ENCODE data around the gene ALLC.

ALLC gene

GRCh38 chr2:3664925-3665324 is 6.9 kb downstream of the ALLC start:
- TF ChIP-seq POLR2AphosphoS5 (IDR thresholded peaks at IDR 0.05; ENCODE audit: borderline replicate concordance, low read depth, low read length) = no peak
- TF ChIP-seq EZH2 (IDR thresholded peaks at IDR 0.05) = no peak
- no peak for TF ChIP-seq FOXP2 (optimal IDR thresholded peaks at IDR 0.05; ENCODE audit: control extremely low read depth, extremely low read length, insufficient read depth)
- H3K36me3 ChIP-seq (ENCODE audit: insufficient read depth, low read length) = no peaks in the 10 kb centered on the region
- no peak for DNase-seq (ENCODE audit: low read depth, low spot score)
- H3K4me3 ChIP-seq = no peak overlapping the region
- no peak overlapping the region for H3K27ac ChIP-seq
- no peak overlapping the region for H3K9ac ChIP-seq (ENCODE audit: insufficient read length)
- no peaks in the 10 kb centered on the region for H3K9me3 ChIP-seq (ENCODE audit: low read depth, low read length)

- H3K4me3 ChIP-seq = no peak overlapping the region
- no peak for DNase-seq (ENCODE audit: low read depth, low spot score)
- no peak overlapping the region for H3K27ac ChIP-seq
- no peaks in the 10 kb centered on the region for H3K36me3 ChIP-seq (ENCODE audit: insufficient read depth, low read length)
- no peak overlapping the region for H3K9ac ChIP-seq (ENCODE audit: insufficient read length)
- H3K9me3 ChIP-seq (ENCODE audit: low read depth, low read length) = no peaks in the 10 kb centered on the region
- TF ChIP-seq FOXP2 (optimal IDR thresholded peaks at IDR 0.05; ENCODE audit: control extremely low read depth, extremely low read length, insufficient read depth) = no peak
- no peak for TF ChIP-seq POLR2AphosphoS5 (IDR thresholded peaks at IDR 0.05; ENCODE audit: borderline replicate concordance, low read depth, low read length)
- no peak for TF ChIP-seq EZH2 (IDR thresholded peaks at IDR 0.05)
These were observed 8.0 kb downstream of the ALLC start for GRCh38 chr2:3665886-3666612.

GRCh38 chr2:3666613-3666975 is 8.6 kb downstream of the ALLC start:
- Histone ChIP-seq H3K27ac (no peak overlapping the region), H3K9ac (ENCODE audit: insufficient read length) (no peak overlapping the region)
- TF ChIP-seq POLR2AphosphoS5 (IDR thresholded peaks at IDR 0.05; ENCODE audit: borderline replicate concordance, low read depth, low read length) = no peak
- no peak for TF ChIP-seq EZH2 (IDR thresholded peaks at IDR 0.05)
- TF ChIP-seq FOXP2 (optimal IDR thresholded peaks at IDR 0.05; ENCODE audit: control extremely low read depth, extremely low read length, insufficient read depth) = no peak

GRCh38 chr2:3667151-3667631 is 9.2 kb downstream of the ALLC start:
- TF ChIP-seq POLR2AphosphoS5 (IDR thresholded peaks at IDR 0.05; ENCODE audit: borderline replicate concordance, low read depth, low read length) (no peak), EZH2 (IDR thresholded peaks at IDR 0.05) (no peak), FOXP2 (optimal IDR thresholded peaks at IDR 0.05; ENCODE audit: control extremely low read depth, extremely low read length, insufficient read depth) (no peak)

More at GRCh38 chr2:3666613-3666975, 8.6 kb downstream of the ALLC start:
- H3K4me3 ChIP-seq = no peak overlapping the region
- H3K9me3 ChIP-seq (ENCODE audit: low read depth, low read length) = no peaks in the 10 kb centered on the region
- H3K36me3 ChIP-seq (ENCODE audit: insufficient read depth, low read length) = no peaks in the 10 kb centered on the region
- no peak for DNase-seq (ENCODE audit: low read depth, low spot score)

GRCh38 chr2:3669656-3670055 is 11.7 kb downstream of the ALLC start:
- no peak for DNase-seq (ENCODE audit: low read depth, low spot score)
- no peak overlapping the region for H3K27ac ChIP-seq
- no peak overlapping the region for H3K9ac ChIP-seq (ENCODE audit: insufficient read length)
- TF ChIP-seq FOXP2 (optimal IDR thresholded peaks at IDR 0.05; ENCODE audit: control extremely low read depth, extremely low read length, insufficient read depth) = no peak
- H3K9me3 ChIP-seq (ENCODE audit: low read depth, low read length) = no peaks in the 10 kb centered on the region
- no peaks in the 10 kb centered on the region for H3K36me3 ChIP-seq (ENCODE audit: insufficient read depth, low read length)
- no peak overlapping the region for H3K4me3 ChIP-seq

More at GRCh38 chr2:3667151-3667631, 9.2 kb downstream of the ALLC start:
- Histone ChIP-seq H3K27ac (no peak overlapping the region), H3K36me3 (ENCODE audit: insufficient read depth, low read length) (no peaks in the 10 kb centered on the region), H3K9me3 (ENCODE audit: low read depth, low read length) (no peaks in the 10 kb centered on the region), H3K4me3 (no peak overlapping the region), H3K9ac (ENCODE audit: insufficient read length) (no peak overlapping the region)
- DNase-seq (ENCODE audit: low read depth, low spot score) = no peak

- Histone ChIP-seq H3K9me3 (ENCODE audit: low read depth, low read length) (no peaks in the 10 kb centered on the region), H3K4me3 (no peak overlapping the region), H3K9ac (ENCODE audit: insufficient read length) (no peak overlapping the region), H3K36me3 (ENCODE audit: insufficient read depth, low read length) (no peaks in the 10 kb centered on the region), H3K27ac (no peak overlapping the region)
- no peak for DNase-seq (ENCODE audit: low read depth, low spot score)
- TF ChIP-seq EZH2 (IDR thresholded peaks at IDR 0.05) (no peak), FOXP2 (optimal IDR thresholded peaks at IDR 0.05; ENCODE audit: control extremely low read depth, extremely low read length, insufficient read depth) (no peak), POLR2AphosphoS5 (IDR thresholded peaks at IDR 0.05; ENCODE audit: borderline replicate concordance, low read depth, low read length) (no peak)
These were observed 12.4 kb downstream of the ALLC start for GRCh38 chr2:3670376-3670775.

- no peak for DNase-seq (ENCODE audit: low read depth, low spot score)
- TF ChIP-seq EZH2 (IDR thresholded peaks at IDR 0.05) (no peak), FOXP2 (optimal IDR thresholded peaks at IDR 0.05; ENCODE audit: control extremely low read depth, extremely low read length, insufficient read depth) (no peak), POLR2AphosphoS5 (IDR thresholded peaks at IDR 0.05; ENCODE audit: borderline replicate concordance, low read depth, low read length) (no peak)
- Histone ChIP-seq H3K9me3 (ENCODE audit: low read depth, low read length) (no peaks in the 10 kb centered on the region), H3K36me3 (ENCODE audit: insufficient read depth, low read length) (no peaks in the 10 kb centered on the region), H3K4me3 (no peak overlapping the region), H3K27ac (no peak overlapping the region), H3K9ac (ENCODE audit: insufficient read length) (no peak overlapping the region)
These were observed 12.9 kb downstream of the ALLC start for GRCh38 chr2:3670941-3671340.

- Histone ChIP-seq H3K9me3 (ENCODE audit: low read depth, low read length) (no peaks in the 10 kb centered on the region), H3K4me3 (no peak overlapping the region), H3K9ac (ENCODE audit: insufficient read length) (no peak overlapping the region), H3K27ac (no peak overlapping the region), H3K36me3 (ENCODE audit: insufficient read depth, low read length) (no peaks in the 10 kb centered on the region)
- no peak for DNase-seq (ENCODE audit: low read depth, low spot score)
- TF ChIP-seq FOXP2 (optimal IDR thresholded peaks at IDR 0.05; ENCODE audit: control extremely low read depth, extremely low read length, insufficient read depth) (no peak), EZH2 (IDR thresholded peaks at IDR 0.05) (no peak), POLR2AphosphoS5 (IDR thresholded peaks at IDR 0.05; ENCODE audit: borderline replicate concordance, low read depth, low read length) (no peak)
These were observed 15.1 kb downstream of the ALLC start for GRCh38 chr2:3672861-3673678.

Measured in SK-N-MC (cell line).